ENCODE measurements around the gene FAM181B.

Gene FAM181B

DNA sequence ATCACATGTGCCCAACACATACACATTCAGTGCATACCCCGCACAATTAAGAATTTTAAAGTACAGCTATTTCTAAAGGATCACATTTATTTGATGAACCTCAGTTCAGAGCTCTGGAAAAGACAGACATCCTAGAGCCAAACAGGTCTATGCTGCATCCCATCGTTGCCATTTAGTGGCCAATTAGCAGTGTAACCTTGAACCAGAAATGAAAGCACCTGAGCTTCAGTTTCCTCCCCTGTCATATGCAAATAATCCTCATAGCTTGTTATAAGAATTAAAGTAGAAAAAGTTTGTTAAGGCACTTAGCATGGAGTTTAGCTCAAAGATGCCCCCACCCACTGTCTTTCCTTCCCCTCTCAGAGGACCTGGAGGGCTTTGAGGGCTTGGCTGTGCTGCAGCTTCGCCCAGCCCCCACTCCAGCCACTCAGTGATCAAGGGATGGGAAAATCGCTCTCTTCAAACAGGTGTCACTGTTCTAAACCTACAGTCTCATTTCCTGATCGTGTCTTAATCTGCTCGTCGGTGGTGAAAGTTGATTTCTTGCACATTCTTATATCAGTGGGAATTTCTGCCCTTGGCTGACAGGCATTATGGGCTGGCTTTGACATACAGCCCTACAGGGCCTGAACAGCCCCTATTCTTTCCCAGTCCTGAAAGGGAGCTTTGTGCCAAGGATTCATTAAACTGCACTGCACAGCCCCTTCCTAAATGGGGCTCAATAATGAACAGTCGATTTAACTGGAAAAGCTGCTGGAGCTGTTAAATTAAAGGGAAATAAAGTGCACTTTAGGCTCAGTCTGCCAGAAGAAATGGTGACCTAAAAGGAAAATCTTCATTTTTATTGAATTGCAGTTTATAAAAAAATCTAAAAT lies 23.3 kb upstream of the FAM181B start:
- H3K36me3 Mint-ChIP-seq (ENCODE audit: insufficient read depth), result no peaks in the 10 kb centered on the region
- ATAC-seq (replicated peaks) (no peak), DNase-seq (no peak)
- H3K27ac Mint-ChIP-seq, result peak overlapping the region in 1 of 2 donors; percentile 12
- no peaks in the 10 kb centered on the region for H3K9me3 Mint-ChIP-seq
- H3K4me3 Mint-ChIP-seq, result peak overlapping the region; percentile 28 to 36
- H3K27me3 Mint-ChIP-seq, result peaks cover 7 to 11% of the 10 kb centered on the region in 2 donors
- H3K4me1 Mint-ChIP-seq (ENCODE audit: low read depth in 2 of 2), result peaks cover 0 to 6% of the 10 kb centered on the region in 2 donors

DNA sequence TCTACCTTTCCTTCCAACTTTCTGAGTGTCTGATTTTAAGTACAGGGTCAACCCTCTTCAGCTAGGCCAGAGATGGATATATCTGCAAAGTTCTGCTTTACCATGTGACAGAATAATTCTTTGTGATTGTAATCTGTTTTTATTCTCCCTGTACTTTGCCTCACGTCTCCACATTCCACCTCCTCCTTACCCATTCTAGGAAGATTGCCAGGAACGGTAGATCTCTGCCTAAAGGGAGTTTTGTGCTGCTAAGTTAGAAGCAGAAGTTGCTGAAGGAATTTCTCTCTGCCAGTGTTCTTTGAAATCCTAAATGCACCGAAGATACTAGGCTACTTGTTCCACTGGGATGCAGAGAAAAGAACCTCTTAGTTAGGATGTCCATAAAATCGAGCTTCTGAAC lies 20.7 kb upstream of the FAM181B start:
- Mint-ChIP-seq H3K36me3 (ENCODE audit: insufficient read depth) (no peaks in the 10 kb centered on the region), H3K4me3 (no peak overlapping the region), H3K4me1 (ENCODE audit: low read depth in 2 of 2) (peaks cover 3 to 11% of the 10 kb centered on the region in 2 donors), H3K27me3 (peaks cover 7 to 25% of the 10 kb centered on the region in 2 donors), H3K9me3 (no peaks in the 10 kb centered on the region), H3K27ac (no peak overlapping the region)
- DNase-seq (no peak), ATAC-seq (replicated peaks) (no peak)

GRCh38 chr11:82753921-82754320 lies 20.3 kb upstream of the FAM181B start:
- Mint-ChIP-seq H3K27ac (no peak overlapping the region), H3K9me3 (no peaks in the 10 kb centered on the region), H3K36me3 (ENCODE audit: insufficient read depth) (no peaks in the 10 kb centered on the region), H3K4me3 (no peak overlapping the region), H3K4me1 (ENCODE audit: low read depth in 2 of 2) (peaks cover 3 to 11% of the 10 kb centered on the region in 2 donors), H3K27me3 (peaks cover 7 to 25% of the 10 kb centered on the region in 2 donors)
- no peak for ATAC-seq (replicated peaks)
- DNase-seq, result no peak

DNA sequence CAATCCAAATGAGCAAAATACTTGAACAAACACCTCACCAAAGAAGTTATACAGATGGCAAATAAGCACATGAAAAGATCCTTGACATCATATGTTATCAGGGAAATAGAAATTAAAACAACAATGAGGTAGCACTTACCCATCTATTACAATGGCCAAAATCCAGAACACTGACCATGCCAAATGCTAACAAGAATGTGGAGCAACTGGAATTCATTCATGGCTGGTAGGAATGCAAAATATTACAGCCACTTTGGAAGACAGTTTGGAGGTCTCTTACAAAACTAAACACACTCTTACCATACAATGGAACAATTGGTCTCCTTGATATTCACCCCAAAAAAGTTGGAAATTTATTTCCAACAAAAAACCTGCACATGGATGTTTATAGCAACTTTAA lies 19.1 kb upstream of the FAM181B start:
- Mint-ChIP-seq H3K9me3 (no peaks in the 10 kb centered on the region), H3K4me3 (no peak overlapping the region), H3K27me3 (peaks cover 7 to 31% of the 10 kb centered on the region in 2 donors), H3K27ac (no peak overlapping the region), H3K36me3 (ENCODE audit: insufficient read depth) (no peaks in the 10 kb centered on the region), H3K4me1 (ENCODE audit: low read depth in 2 of 2) (peaks cover 3 to 11% of the 10 kb centered on the region in 2 donors)
- ATAC-seq (replicated peaks) (no peak), DNase-seq (no peak)

DNA sequence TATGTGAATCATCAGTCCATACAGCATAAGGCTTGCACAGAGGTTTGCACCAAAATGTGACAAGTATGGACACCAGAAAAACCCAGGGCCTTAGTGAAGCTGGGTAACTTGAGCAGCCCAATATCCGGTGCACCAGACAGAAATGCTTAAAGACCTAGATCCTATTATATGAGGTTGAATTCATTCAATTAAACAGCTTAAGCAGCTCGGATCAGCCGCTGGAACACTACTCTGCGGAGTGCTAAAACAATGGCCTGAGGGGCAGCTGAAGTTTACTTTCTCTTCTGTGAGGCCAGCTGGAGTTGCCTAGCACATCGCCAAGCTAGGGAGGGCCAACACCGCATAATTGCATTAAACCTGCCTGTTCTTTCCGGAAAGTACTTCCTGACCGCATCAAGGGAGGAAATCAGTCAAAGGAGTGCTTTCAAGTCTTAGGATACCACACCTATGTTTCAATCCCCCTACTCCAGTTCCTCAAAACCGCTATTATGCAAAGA lies 17.0 kb upstream of the FAM181B start:
- ATAC-seq (replicated peaks) (no peak), DNase-seq (no peak)
- Mint-ChIP-seq H3K27me3 (peaks cover 14 to 36% of the 10 kb centered on the region in 2 donors), H3K4me3 (no peak overlapping the region), H3K27ac (no peak overlapping the region), H3K9me3 (no peaks in the 10 kb centered on the region), H3K4me1 (ENCODE audit: low read depth in 2 of 2) (peaks cover 3 to 5% of the 10 kb centered on the region in 2 donors), H3K36me3 (ENCODE audit: insufficient read depth) (no peaks in the 10 kb centered on the region)

DNA sequence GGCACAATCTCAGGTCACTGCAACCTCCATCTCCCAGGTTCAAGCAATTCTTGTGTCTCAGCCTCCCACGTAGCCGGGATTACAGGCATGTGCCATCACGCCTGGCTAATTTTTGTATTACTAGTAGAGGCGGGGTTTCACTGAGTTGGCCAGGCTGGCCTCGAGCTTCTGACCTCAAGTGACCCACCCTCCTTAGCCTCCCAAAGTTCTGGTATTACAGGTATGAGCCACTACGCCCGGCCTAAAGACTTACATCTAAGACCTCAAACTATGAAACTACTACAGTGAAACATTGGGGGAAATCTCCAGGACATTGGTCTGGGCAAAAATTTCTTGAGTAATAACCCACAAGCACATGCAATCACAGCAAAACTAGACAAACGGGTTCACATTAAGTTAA lies 13.8 kb upstream of the FAM181B start:
- Mint-ChIP-seq H3K27me3 (peaks cover 11 to 38% of the 10 kb centered on the region in 2 donors), H3K4me3 (no peak overlapping the region), H3K27ac (no peak overlapping the region), H3K4me1 (ENCODE audit: low read depth in 2 of 2) (peaks cover 3 to 5% of the 10 kb centered on the region in 2 donors), H3K9me3 (no peaks in the 10 kb centered on the region), H3K36me3 (ENCODE audit: insufficient read depth) (no peaks in the 10 kb centered on the region)
- DNase-seq (no peak), ATAC-seq (replicated peaks) (no peak)

- no peak for ATAC-seq (replicated peaks)
- Mint-ChIP-seq H3K36me3 (ENCODE audit: insufficient read depth) (no peaks in the 10 kb centered on the region), H3K4me3 (no peak overlapping the region), H3K27me3 (peaks cover 64 to 88% of the 10 kb centered on the region in 2 donors), H3K4me1 (ENCODE audit: low read depth in 2 of 2) (no peaks in the 10 kb centered on the region), H3K27ac (no peak overlapping the region), H3K9me3 (no peaks in the 10 kb centered on the region)
- DNase-seq, result no peak
These were observed 4.4 kb upstream of the FAM181B start for GRCh38 chr11:82738091-82738490.

GRCh38 chr11:82734120-82734479 lies 436 bp upstream of the FAM181B start:
- peaks cover 0 to 6% of the 10 kb centered on the region in 2 donors for H3K4me1 Mint-ChIP-seq (ENCODE audit: low read depth in 2 of 2)
- H3K4me3 Mint-ChIP-seq, result peak overlapping the region; percentile 47 to 48
- no peak for ATAC-seq (replicated peaks)
- no peak for DNase-seq
- H3K9me3 Mint-ChIP-seq, result no peaks in the 10 kb centered on the region
- H3K27ac Mint-ChIP-seq, result no peak overlapping the region
- H3K36me3 Mint-ChIP-seq (ENCODE audit: insufficient read depth), result no peaks in the 10 kb centered on the region
- H3K27me3 Mint-ChIP-seq, result peaks cover 75 to 89% of the 10 kb centered on the region in 2 donors

- ATAC-seq (replicated peaks), result no peak
- Mint-ChIP-seq H3K27me3 (peaks cover 70 to 87% of the 10 kb centered on the region in 2 donors), H3K27ac (no peak overlapping the region), H3K4me3 (peak overlapping the region in 1 of 2 donors; percentile 47), H3K36me3 (ENCODE audit: insufficient read depth) (no peaks in the 10 kb centered on the region), H3K4me1 (ENCODE audit: low read depth in 2 of 2) (peaks cover 0 to 6% of the 10 kb centered on the region in 2 donors), H3K9me3 (no peaks in the 10 kb centered on the region)
- no peak for DNase-seq
These were observed 775 bp downstream of the FAM181B start for GRCh38 chr11:82732734-82733443.

DNA sequence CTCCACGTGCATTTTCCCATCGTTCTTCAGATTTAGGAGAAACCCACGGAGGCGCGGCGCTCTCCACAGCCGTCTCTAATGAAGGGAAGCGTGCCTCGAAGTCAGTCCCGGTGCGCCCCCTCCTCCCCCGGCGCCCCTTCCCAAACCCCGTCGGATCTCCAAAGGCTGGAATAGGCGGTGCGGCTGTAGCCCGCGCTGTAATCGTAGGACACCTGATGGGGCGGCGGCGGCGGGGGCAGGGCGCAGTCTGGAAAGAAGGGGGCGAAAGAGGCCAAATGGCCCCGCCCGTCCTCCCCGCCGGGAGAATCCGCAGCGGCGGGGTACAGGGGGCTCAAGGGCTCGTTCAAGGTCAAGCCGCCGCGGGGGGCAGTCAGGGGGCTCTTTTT lies 1.3 kb downstream of the FAM181B start:
- no peak overlapping the region for H3K27ac Mint-ChIP-seq
- H3K36me3 Mint-ChIP-seq (ENCODE audit: insufficient read depth), result no peaks in the 10 kb centered on the region

DNA sequence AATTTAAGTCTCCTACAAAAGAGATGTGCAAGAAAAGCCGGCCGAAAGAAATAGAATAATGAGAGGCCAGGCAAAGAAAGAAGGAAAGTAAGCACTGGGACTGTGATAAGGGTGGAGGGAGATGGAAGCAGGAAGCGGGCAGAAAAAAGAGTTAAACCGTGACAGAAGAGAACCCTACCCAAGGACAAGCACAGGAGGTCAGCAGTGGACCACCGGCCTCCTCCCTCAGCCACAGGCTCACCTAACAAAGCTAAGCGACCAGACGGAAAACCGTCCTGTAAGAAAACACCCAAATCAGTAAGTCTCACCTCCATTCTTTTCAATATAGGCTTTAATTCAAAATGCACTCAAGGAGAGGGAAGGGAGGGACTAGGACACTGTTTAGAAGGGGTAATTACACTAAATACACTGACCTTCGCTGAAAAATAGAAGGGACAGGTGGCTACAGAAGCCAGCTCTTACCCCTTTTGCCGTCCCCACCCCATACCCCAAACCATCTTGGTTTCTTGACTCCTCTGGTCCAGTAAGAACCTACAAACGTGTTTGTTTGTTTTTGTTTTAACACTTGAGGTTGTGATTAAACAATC lies 1.9 kb downstream of the FAM181B start:
- H3K4me3 Mint-ChIP-seq, result peak overlapping the region; percentile 39 to 57
- no peak overlapping the region for H3K27ac Mint-ChIP-seq
- DNase-seq, result no peak
- no peaks in the 10 kb centered on the region for H3K36me3 Mint-ChIP-seq (ENCODE audit: insufficient read depth)
- H3K27me3 Mint-ChIP-seq, result peaks cover 69 to 87% of the 10 kb centered on the region in 2 donors
- peaks cover 0 to 6% of the 10 kb centered on the region in 2 donors for H3K4me1 Mint-ChIP-seq (ENCODE audit: low read depth in 2 of 2)
- no peak for ATAC-seq (replicated peaks)
- H3K9me3 Mint-ChIP-seq, result no peaks in the 10 kb centered on the region

More for the DNA sequence above, 1.3 kb downstream of the FAM181B start:
- Mint-ChIP-seq H3K4me3 (peak overlapping the region; percentile 39 to 43), H3K27me3 (peaks cover 70 to 87% of the 10 kb centered on the region in 2 donors), H3K4me1 (ENCODE audit: low read depth in 2 of 2) (peaks cover 0 to 6% of the 10 kb centered on the region in 2 donors), H3K9me3 (no peaks in the 10 kb centered on the region)
- ATAC-seq (replicated peaks) (no peak), DNase-seq (no peak)

- Mint-ChIP-seq H3K27me3 (peaks cover 71 to 87% of the 10 kb centered on the region in 2 donors), H3K9me3 (no peaks in the 10 kb centered on the region), H3K27ac (no peak overlapping the region), H3K4me3 (no peak overlapping the region), H3K36me3 (ENCODE audit: insufficient read depth) (no peaks in the 10 kb centered on the region), H3K4me1 (ENCODE audit: low read depth in 2 of 2) (peaks cover 0 to 6% of the 10 kb centered on the region in 2 donors)
- DNase-seq (no peak), ATAC-seq (replicated peaks) (no peak)
These were observed 2.9 kb downstream of the FAM181B start for GRCh38 chr11:82730754-82731153.

- Mint-ChIP-seq H3K4me1 (ENCODE audit: low read depth in 2 of 2) (peaks cover 0 to 6% of the 10 kb centered on the region in 2 donors), H3K36me3 (ENCODE audit: insufficient read depth) (no peaks in the 10 kb centered on the region), H3K9me3 (no peaks in the 10 kb centered on the region), H3K4me3 (no peak overlapping the region), H3K27ac (no peak overlapping the region), H3K27me3 (peaks cover 70 to 86% of the 10 kb centered on the region in 2 donors)
- ATAC-seq (replicated peaks) (no peak), DNase-seq (no peak)
These were observed 3.4 kb downstream of the FAM181B start for GRCh38 chr11:82730286-82730685.
